Measurements from ENCODE around the gene GALNT17. TPM values are rescaled to one million over a fixed set of nuclear protein-coding genes. Genes with fewer than 3 reads are reported as not detected.

Gene GALNT17
- total RNA-seq, 2 experiments from 2014 or later = not detected

- no peak for ATAC-seq
- H3K36me3 Mint-ChIP-seq = no peaks in the 10 kb centered on the region
- H3K4me3 Mint-ChIP-seq = no peak overlapping the region
- H3K9me3 Mint-ChIP-seq (ENCODE audit: low read depth) = peaks cover 24% of the 10 kb centered on the region
- no peak overlapping the region for H3K27ac Mint-ChIP-seq
- no peak for DNase-seq
- no peaks in the 10 kb centered on the region for H3K4me1 Mint-ChIP-seq
- CTCF ChIA-PET = no interaction called here
- no peaks in the 10 kb centered on the region for H3K27me3 Mint-ChIP-seq
Measured at GRCh38 chr7:71227126-71227525, 95.2 kb downstream of the GALNT17 start.

- H3K4me1 Mint-ChIP-seq = no peaks in the 10 kb centered on the region
- H3K4me3 Mint-ChIP-seq = no peak overlapping the region
- no peak for DNase-seq
- no peak for ATAC-seq
- H3K9me3 Mint-ChIP-seq (ENCODE audit: low read depth) = peaks cover 25% of the 10 kb centered on the region
- no peak overlapping the region for H3K27ac Mint-ChIP-seq
- CTCF ChIA-PET = no interaction called here
- H3K36me3 Mint-ChIP-seq = no peaks in the 10 kb centered on the region
- no peaks in the 10 kb centered on the region for H3K27me3 Mint-ChIP-seq
Measured at GRCh38 chr7:71229148-71229547, 97.2 kb downstream of the GALNT17 start.

GRCh38 chr7:71229699-71230098 is 97.8 kb downstream of the GALNT17 start:
- DNase-seq (no peak), ATAC-seq (no peak)
- Mint-ChIP-seq H3K4me3 (no peak overlapping the region), H3K27ac (no peak overlapping the region), H3K27me3 (no peaks in the 10 kb centered on the region), H3K4me1 (no peaks in the 10 kb centered on the region), H3K36me3 (no peaks in the 10 kb centered on the region), H3K9me3 (ENCODE audit: low read depth) (peaks cover 22% of the 10 kb centered on the region)
- CTCF ChIA-PET = no interaction called here

DNA sequence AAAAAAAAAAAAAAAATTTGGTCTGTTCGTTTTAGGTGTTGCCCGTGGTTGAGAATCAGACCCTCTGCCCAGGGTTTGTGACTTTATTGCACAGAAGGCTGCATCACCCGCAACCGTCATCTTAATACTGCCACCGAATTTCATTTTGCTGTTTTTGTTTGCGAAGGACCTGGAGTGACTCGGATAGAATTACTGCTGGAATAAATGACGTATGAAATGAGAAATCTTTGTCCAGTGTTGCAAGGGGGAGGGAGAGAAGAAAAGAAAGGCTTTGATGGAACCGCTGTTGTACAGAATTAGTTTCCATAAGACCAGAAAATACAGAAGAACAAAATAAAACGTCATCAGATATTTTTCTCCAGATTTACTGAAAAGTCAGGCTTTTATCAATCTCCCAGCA is 103.3 kb downstream of the GALNT17 start:
- peaks cover 14% of the 10 kb centered on the region for H3K9me3 Mint-ChIP-seq (ENCODE audit: low read depth)
- no peak overlapping the region for H3K27ac Mint-ChIP-seq
- H3K36me3 Mint-ChIP-seq = no peaks in the 10 kb centered on the region
- no peak overlapping the region for H3K4me3 Mint-ChIP-seq
- no peaks in the 10 kb centered on the region for H3K4me1 Mint-ChIP-seq
- no peaks in the 10 kb centered on the region for H3K27me3 Mint-ChIP-seq
- DNase-seq = no peak
- no peak for ATAC-seq
- CTCF ChIA-PET = interaction anchor here (0.7 kb wide), 1 partner anchor 1525 kb away, joined by 3 read pairs; no protein-coding TSS in a partner anchor

DNA sequence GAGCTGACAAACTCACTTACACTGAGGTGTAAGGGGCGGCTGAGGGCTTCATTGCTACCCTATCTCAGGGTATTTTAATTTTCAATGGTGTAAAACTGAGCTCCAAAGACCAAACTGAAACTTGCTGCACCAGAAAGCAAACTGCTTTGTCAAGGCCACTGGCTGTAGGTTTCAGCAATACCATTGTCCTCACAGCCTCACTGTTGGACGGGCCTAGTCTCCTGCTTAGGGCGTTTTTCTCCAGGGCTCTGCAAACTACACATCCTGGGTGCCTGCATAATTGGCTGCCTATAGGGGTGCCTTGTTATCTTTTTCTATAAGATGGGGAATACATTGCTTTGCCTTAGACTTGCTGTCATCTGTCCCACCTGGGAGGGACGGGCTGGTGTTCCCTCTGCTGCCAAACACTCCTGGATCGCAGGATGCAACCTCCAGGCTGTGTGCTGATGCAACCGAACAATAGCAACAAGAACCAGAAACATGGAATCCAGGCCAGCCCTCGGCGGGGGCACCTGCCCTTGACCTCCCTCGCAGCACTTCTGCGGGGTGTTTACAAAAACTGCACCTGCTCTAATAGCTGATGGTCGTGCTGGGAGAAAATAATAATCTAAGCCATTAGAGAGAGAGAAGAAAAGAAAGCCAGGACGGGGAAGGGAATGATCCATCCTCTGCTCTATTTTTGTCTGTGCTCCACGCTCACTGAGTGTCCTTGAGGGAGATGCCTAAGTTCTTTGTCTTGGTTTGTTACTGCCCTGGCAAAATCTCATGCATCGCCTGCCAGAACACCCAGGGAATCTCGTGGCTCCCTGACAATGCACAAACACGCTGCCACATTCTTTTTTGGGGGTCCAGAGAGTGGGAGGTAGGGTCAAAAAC is 104.5 kb downstream of the GALNT17 start:
- Mint-ChIP-seq H3K9me3 (ENCODE audit: low read depth) (peaks cover 14% of the 10 kb centered on the region), H3K4me3 (no peak overlapping the region), H3K4me1 (no peaks in the 10 kb centered on the region), H3K36me3 (no peaks in the 10 kb centered on the region), H3K27ac (no peak overlapping the region), H3K27me3 (no peaks in the 10 kb centered on the region)
- CTCF ChIA-PET = no interaction called here
- ATAC-seq (no peak), DNase-seq (no peak)

GRCh38 chr7:71237945-71238344 is 106.0 kb downstream of the GALNT17 start:
- Mint-ChIP-seq H3K4me3 (no peak overlapping the region), H3K27ac (no peak overlapping the region), H3K9me3 (ENCODE audit: low read depth) (peaks cover 8% of the 10 kb centered on the region), H3K27me3 (no peaks in the 10 kb centered on the region), H3K4me1 (no peaks in the 10 kb centered on the region), H3K36me3 (no peaks in the 10 kb centered on the region)
- CTCF ChIA-PET = no interaction called here
- DNase-seq = no peak
- ATAC-seq = no peak

DNA sequence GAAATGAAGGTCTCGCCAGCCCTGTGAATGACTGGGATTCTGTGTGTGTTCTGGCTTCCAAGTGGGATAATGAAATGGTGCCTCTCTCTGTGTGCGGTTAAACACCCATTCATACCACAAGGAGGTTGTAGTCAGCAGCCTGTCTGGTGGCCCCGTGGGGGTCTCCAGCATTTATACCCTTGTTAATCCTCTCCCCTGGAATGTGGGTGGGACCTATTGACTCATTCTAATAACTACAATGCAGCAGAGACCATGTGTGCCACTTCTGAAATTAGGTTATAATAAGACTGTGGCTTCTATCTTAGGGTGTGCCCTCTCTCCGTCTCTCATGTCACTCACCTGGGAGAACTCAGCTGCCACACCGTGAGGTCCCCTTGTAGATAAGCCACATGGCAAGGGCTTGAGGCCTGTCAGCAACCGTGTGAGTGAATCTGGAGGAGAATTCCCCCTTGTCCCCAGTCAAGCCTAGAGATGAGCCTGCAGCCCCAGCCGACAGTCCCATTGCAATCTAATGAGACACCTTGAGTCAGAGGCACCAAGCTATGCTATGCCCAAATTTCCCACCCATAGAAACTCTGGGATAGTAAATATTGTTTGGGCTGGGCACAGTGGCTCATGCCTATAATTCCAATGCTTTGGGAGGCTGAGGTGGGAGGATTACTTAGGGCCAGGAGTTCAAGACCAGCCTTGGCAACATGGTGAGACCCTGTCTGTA is 106.8 kb downstream of the GALNT17 start:
- H3K4me3 Mint-ChIP-seq = no peak overlapping the region
- H3K27me3 Mint-ChIP-seq = no peaks in the 10 kb centered on the region
- no peaks in the 10 kb centered on the region for H3K4me1 Mint-ChIP-seq
- ATAC-seq (no peak), DNase-seq (no peak)
- no peak overlapping the region for H3K27ac Mint-ChIP-seq
- H3K9me3 Mint-ChIP-seq (ENCODE audit: low read depth) = peaks cover 10% of the 10 kb centered on the region
- no peaks in the 10 kb centered on the region for H3K36me3 Mint-ChIP-seq
- CTCF ChIA-PET = no interaction called here

GRCh38 chr7:71239586-71240268 is 107.8 kb downstream of the GALNT17 start:
- H3K4me1 Mint-ChIP-seq = no peaks in the 10 kb centered on the region
- no peak overlapping the region for H3K27ac Mint-ChIP-seq
- H3K27me3 Mint-ChIP-seq = no peaks in the 10 kb centered on the region
- H3K9me3 Mint-ChIP-seq (ENCODE audit: low read depth) = peaks cover 10% of the 10 kb centered on the region
- H3K4me3 Mint-ChIP-seq = no peak overlapping the region
- DNase-seq (no peak), ATAC-seq (no peak)
- CTCF ChIA-PET = no interaction called here
- no peaks in the 10 kb centered on the region for H3K36me3 Mint-ChIP-seq

DNA sequence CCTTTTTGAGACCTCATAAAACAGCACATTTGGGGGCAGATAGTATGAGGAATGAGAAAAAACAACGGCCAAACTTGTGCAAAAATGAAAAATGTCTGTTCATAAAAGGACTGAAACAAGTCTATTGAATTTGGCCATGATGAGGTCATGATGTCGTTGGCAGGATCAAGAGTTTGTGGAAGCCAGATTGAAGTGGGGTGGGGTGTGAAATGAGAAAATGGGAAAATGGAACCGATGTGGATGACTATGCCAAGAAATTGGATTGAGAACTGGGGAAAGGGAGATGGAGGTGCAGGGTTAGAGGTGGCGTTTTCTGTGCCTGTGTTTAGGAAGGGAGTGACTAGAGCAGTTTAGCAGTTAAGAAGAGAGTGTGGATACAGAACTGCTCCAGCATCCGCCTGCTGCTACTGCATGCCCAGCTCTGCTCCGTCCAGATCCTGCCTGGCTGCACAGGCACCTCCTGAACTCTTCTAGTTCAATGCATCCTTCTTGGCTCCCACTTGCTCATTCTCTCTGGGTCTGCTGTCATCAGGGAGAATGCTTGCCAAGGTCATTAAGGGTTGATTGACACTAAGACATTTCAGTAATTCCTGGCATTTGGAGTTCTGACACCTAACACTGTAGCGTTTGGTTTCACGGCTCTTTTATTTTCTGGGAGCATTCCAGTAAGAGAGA is 111.9 kb downstream of the GALNT17 start:
- Mint-ChIP-seq H3K4me1 (no peaks in the 10 kb centered on the region), H3K27me3 (no peaks in the 10 kb centered on the region), H3K4me3 (no peak overlapping the region), H3K36me3 (no peaks in the 10 kb centered on the region), H3K27ac (no peak overlapping the region), H3K9me3 (ENCODE audit: low read depth) (peaks cover 8% of the 10 kb centered on the region)
- ATAC-seq = no peak
- CTCF ChIA-PET = no interaction called here
- no peak for DNase-seq

DNA sequence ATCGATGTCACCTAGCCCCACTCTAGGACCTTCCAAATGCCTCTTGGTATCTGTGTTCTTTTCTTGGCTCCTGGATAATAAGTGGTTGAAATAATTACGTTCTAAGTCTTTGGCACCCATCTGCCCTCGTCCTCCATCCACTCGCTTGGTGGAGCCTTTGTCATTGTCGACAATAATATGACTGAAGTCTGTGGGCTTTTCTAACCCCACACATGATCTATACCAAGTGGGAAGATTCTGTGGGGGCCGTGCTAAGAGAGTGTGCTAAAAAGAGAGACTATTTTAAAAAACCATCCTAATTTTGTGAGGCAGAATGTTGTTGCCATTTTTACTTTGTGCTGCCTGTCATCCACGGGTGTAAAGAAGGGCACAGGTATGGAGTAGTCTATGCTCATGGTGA is 113.1 kb downstream of the GALNT17 start:
- Mint-ChIP-seq H3K27ac (no peak overlapping the region), H3K36me3 (no peaks in the 10 kb centered on the region), H3K27me3 (no peaks in the 10 kb centered on the region), H3K9me3 (ENCODE audit: low read depth) (peaks cover 8% of the 10 kb centered on the region), H3K4me3 (no peak overlapping the region), H3K4me1 (no peaks in the 10 kb centered on the region)
- CTCF ChIA-PET = no interaction called here
- ATAC-seq (no peak), DNase-seq (no peak)

GRCh38 chr7:71251706-71252105 is 119.8 kb downstream of the GALNT17 start:
- peaks cover 9% of the 10 kb centered on the region for H3K9me3 Mint-ChIP-seq (ENCODE audit: low read depth)
- H3K36me3 Mint-ChIP-seq = no peaks in the 10 kb centered on the region
- H3K4me3 Mint-ChIP-seq = no peak overlapping the region
- H3K27ac Mint-ChIP-seq = no peak overlapping the region
- DNase-seq (no peak), ATAC-seq (no peak)
- no peaks in the 10 kb centered on the region for H3K27me3 Mint-ChIP-seq
- CTCF ChIA-PET = no interaction called here
- H3K4me1 Mint-ChIP-seq = no peaks in the 10 kb centered on the region

- Mint-ChIP-seq H3K27ac (no peak overlapping the region), H3K27me3 (no peaks in the 10 kb centered on the region), H3K4me3 (no peak overlapping the region), H3K4me1 (no peaks in the 10 kb centered on the region), H3K36me3 (no peaks in the 10 kb centered on the region), H3K9me3 (ENCODE audit: low read depth) (peaks cover 11% of the 10 kb centered on the region)
- CTCF ChIA-PET = no interaction called here
- ATAC-seq (no peak), DNase-seq (no peak)
Measured at GRCh38 chr7:71254751-71255150, 122.8 kb downstream of the GALNT17 start.

DNA sequence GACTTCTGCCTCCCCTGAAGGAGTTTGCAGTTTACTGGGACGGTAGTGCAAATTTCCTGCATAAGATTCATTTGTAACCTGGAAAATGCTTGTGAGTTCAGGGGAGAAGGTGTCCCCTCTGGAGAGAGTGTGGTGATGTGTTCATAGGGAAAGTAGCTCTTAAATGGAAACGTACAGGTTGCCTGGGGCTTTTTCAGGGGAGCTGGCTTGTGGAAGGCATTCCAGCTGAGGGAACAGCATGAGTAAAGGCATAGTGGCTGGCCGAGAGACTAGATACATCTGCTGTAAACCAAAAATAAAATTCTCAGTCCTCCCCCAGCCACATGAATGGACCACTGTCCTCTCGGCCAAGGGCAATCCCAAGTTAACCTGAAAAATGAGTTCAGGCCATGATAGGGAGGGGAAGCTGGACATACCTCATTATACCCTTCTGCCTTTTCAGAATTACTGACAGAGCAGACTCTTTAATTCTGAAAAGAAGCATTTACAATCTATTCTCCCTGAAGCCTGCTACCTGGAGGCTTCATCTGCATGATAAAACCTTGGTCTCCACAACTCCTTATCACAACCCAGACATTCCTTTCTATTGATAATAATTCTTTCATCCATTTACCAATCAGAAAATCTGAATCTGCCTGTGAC is 123.7 kb downstream of the GALNT17 start:
- no peak overlapping the region for H3K4me3 Mint-ChIP-seq
- DNase-seq (no peak), ATAC-seq (no peak)
- H3K4me1 Mint-ChIP-seq = no peaks in the 10 kb centered on the region
- peaks cover 11% of the 10 kb centered on the region for H3K9me3 Mint-ChIP-seq (ENCODE audit: low read depth)
- no peaks in the 10 kb centered on the region for H3K36me3 Mint-ChIP-seq
- no peak overlapping the region for H3K27ac Mint-ChIP-seq
- no peaks in the 10 kb centered on the region for H3K27me3 Mint-ChIP-seq
- CTCF ChIA-PET = no interaction called here

All from activated CD8-positive, alpha-beta memory T cell treated with anti-CD3 and anti-CD28 coated beads, Interleukin-2, amount 10 ng/mL, durations not matched to agents 7 days and 5 days (primary cell).